Sciatic nerve (tissue), 2 donors: ENCODE measurements around the gene PRRG4. TPM values are rescaled to one million over a fixed set of nuclear protein-coding genes. Genes with fewer than 3 reads are reported as not detected.

Source experiments
- ATAC-seq: fragments of 200-7000 bp; cut with Tn5 transposase; one replicate; pipeline ENCODE4 v1.9.1; 2020; ENCODE audit warnings: mild to moderate bottlenecking, moderate library complexity
- DNase-seq: peaks from one replicate; pipeline ENCODE4 v3.0.0-alpha.2; 2020; ENCODE audit warnings: low spot score
- intact Hi-C: fragments of 100-400 bp; cut with DNase I; formaldehyde crosslinking; loops from one replicate; pipeline ENCODE4 v1.14.2; 2022
- total RNA-seq: library from RNA; stranded (reverse); fragmentation: NEBNext Ultra II Directional; extraction: Animal tissue kit (Norgen Biotek cat#: 25700); gene quantifications from one replicate; pipeline ENCODE4 v1.2.1, GENCODE V29; 2021
- donor health status: DM: no; HTN: no; CAD: no.
- donor health status: DM: no; HTN: no; CAD: no.

The PRRG4 gene
- total RNA-seq, 1 donor from 2014 or later = 22.9 TPM

GRCh38 chr11:32897103-32897502, 67.4 kb downstream of the PRRG4 start:
- ATAC-seq = no peak
- no peak for DNase-seq
- intact Hi-C loops = no loop called here

- intact Hi-C loops = no loop called here
- ATAC-seq (no peak), DNase-seq (no peak)
Observed at GRCh38 chr11:32899438-32899837, 69.7 kb downstream of the PRRG4 start.

GRCh38 chr11:32902089-32902665, 72.5 kb downstream of the PRRG4 start:
- ATAC-seq (no peak), DNase-seq (no peak)
- intact Hi-C loops = no loop called here

- intact Hi-C loops = no loop called here
- DNase-seq = no peak
- ATAC-seq = no peak
Observed at GRCh38 chr11:32905028-32905667, 75.4 kb downstream of the PRRG4 start.

Other genes starting within 250 kb of the PRRG4 start
- 153 TPM for gene EIF3M, start 246.1 kb upstream of the PRRG4 start, total RNA-seq
- gene CCDC73, start 35.3 kb upstream of the PRRG4 start, total RNA-seq = not detected
- gene QSER1, start 62.9 kb downstream of the PRRG4 start, total RNA-seq = 50.7 TPM
- 12.3 TPM for gene DEPDC7, start 186.0 kb downstream of the PRRG4 start, total RNA-seq
- 36.5 TPM for gene TCP11L1, start 209.6 kb downstream of the PRRG4 start, total RNA-seq